ENCODE measurements around the gene SCAF8.

The SCAF8 gene

GRCh38 chr6:154732538-154733182 lies 556 bp upstream of the SCAF8 start (continued):
- TF ChIP-seq ZNF221 (tag by site-specific recombination; IDR thresholded peaks at IDR 0.05; ENCODE audit: borderline replicate concordance) = no peak
- TF ChIP-seq ZNF426 (tag by site-specific recombination; IDR thresholded peaks at IDR 0.05) = no peak

DNA sequence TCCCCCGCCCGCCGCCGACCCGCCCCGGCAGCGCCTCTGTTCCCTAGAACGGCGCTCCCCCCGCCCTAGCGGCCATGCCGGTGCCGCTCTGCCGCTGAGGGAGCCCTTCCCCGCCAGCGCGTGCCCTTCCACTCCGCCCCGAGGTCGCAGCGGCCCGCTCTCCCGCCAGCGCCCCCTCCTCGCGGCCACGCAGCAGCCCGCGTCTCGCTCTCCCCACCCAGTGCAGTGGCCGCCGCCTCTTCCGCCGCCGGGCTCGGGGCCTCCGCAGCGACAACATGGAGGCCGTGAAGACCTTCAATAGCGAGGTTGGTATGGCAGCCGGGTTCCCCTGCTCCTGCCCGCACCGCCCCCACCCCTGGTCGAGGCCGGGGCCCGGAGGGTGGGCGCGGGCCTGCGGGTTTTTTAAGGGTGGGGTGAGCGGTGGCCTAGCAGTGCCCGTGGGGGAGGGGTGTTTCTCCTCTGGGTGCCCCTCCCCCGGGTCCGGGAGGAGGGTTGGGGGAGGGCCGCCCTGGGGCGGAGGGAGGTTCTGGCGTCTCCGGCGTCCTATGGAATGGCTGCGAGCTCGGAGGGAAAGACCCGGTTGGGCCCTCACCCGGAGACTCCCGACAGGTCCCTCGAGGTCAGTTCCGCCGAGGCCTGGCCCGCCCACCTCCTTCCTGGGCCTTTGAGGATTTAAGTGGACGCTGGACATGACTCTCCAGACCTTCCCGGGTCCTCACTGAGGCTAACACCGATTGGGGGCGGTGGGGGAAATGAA lies 588 bp downstream of the SCAF8 start:
- CTCF ChIA-PET = interaction anchor here (0.6 to 2.7 kb wide), 2 partner anchors 60 to 73 kb away, joined by 4 to 10 read pairs; no protein-coding TSS in a partner anchor
- Histone ChIP-seq H3K27ac (ENCODE audit: extremely low read depth, low read depth, low read length) (peak overlapping the region; percentile 98), H3K36me3 (ENCODE audit: control insufficient read depth in 2 of 2, insufficient read depth in 1 of 2, low read length in 2 of 2) (peaks cover 4 to 5% of the 10 kb centered on the region in 2 experiments; a peak in 2 of 3 replicates), H3K9me3 (ENCODE audit: control insufficient read depth, insufficient read depth, low read depth, low read length) (no peaks in the 10 kb centered on the region), H3K4me3 (ENCODE audit: low read depth, low read length) (peak overlapping the region; percentile 94), H3K4me1 (ENCODE audit: control insufficient read depth, insufficient read depth, low read length) (peaks cover 13% of the 10 kb centered on the region)
- POLR2A ChIA-PET = interaction anchor here (0.7 to 1.3 kb wide), 4 partner anchors 12 to 72 kb away, joined by 3 to 5 read pairs (median 4); no protein-coding TSS in a partner anchor
- TF ChIP-seq, protein P1, sequence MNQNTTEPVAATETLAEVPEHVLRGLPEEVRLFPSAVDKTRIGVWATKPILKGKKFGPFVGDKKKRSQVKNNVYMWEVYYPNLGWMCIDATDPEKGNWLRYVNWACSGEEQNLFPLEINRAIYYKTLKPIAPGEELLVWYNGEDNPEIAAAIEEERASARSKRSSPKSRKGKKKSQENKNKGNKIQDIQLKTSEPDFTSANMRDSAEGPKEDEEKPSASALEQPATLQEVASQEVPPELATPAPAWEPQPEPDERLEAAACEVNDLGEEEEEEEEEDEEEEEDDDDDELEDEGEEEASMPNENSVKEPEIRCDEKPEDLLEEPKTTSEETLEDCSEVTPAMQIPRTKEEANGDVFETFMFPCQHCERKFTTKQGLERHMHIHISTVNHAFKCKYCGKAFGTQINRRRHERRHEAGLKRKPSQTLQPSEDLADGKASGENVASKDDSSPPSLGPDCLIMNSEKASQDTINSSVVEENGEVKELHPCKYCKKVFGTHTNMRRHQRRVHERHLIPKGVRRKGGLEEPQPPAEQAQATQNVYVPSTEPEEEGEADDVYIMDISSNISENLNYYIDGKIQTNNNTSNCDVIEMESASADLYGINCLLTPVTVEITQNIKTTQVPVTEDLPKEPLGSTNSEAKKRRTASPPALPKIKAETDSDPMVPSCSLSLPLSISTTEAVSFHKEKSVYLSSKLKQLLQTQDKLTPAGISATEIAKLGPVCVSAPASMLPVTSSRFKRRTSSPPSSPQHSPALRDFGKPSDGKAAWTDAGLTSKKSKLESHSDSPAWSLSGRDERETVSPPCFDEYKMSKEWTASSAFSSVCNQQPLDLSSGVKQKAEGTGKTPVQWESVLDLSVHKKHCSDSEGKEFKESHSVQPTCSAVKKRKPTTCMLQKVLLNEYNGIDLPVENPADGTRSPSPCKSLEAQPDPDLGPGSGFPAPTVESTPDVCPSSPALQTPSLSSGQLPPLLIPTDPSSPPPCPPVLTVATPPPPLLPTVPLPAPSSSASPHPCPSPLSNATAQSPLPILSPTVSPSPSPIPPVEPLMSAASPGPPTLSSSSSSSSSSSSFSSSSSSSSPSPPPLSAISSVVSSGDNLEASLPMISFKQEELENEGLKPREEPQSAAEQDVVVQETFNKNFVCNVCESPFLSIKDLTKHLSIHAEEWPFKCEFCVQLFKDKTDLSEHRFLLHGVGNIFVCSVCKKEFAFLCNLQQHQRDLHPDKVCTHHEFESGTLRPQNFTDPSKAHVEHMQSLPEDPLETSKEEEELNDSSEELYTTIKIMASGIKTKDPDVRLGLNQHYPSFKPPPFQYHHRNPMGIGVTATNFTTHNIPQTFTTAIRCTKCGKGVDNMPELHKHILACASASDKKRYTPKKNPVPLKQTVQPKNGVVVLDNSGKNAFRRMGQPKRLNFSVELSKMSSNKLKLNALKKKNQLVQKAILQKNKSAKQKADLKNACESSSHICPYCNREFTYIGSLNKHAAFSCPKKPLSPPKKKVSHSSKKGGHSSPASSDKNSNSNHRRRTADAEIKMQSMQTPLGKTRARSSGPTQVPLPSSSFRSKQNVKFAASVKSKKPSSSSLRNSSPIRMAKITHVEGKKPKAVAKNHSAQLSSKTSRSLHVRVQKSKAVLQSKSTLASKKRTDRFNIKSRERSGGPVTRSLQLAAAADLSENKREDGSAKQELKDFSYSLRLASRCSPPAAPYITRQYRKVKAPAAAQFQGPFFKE (tag by site-specific recombination; IDR thresholded peaks at IDR 0.05; ENCODE audit: borderline replicate concordance) = no peak
- TF ChIP-seq ZNF24 (tag by site-specific recombination; IDR thresholded peaks at IDR 0.05) (no peak), ZNF621 (tag by site-specific recombination; IDR thresholded peaks at IDR 0.05) (no peak), ZNF639 (tag by site-specific recombination; IDR thresholded peaks at IDR 0.05) (no peak), PATZ1 (tag by site-specific recombination; IDR thresholded peaks at IDR 0.05) (peak; percentile 95), ZNF704 (tag by site-specific recombination; IDR thresholded peaks at IDR 0.05) (no peak), ZNF747 (tag by site-specific recombination; IDR thresholded peaks at IDR 0.05) (no peak), TRIM28 (IDR thresholded peaks at IDR 0.05; ENCODE audit: borderline replicate concordance, low read length) (no peak), ZNF324 (tag by site-specific recombination; IDR thresholded peaks at IDR 0.05) (peak; percentile 81), ZNF280C (tag by site-specific recombination; IDR thresholded peaks at IDR 0.05) (no peak), ZNF302 (tag by site-specific recombination; IDR thresholded peaks at IDR 0.05; ENCODE audit: low read depth) (no peak), HOXD13 (CRISPR knock-in tag; IDR thresholded peaks at IDR 0.05; ENCODE audit: borderline replicate concordance) (no peak), ZXDB (tag by site-specific recombination; IDR thresholded peaks at IDR 0.05) (no peak; the same call in 1 of the 2 replicates), YY2 (tag by site-specific recombination; IDR thresholded peaks at IDR 0.05) (peak; percentile 30; the same call in 1 of the 2 replicates)
- TF ChIP-seq, protein P2, sequence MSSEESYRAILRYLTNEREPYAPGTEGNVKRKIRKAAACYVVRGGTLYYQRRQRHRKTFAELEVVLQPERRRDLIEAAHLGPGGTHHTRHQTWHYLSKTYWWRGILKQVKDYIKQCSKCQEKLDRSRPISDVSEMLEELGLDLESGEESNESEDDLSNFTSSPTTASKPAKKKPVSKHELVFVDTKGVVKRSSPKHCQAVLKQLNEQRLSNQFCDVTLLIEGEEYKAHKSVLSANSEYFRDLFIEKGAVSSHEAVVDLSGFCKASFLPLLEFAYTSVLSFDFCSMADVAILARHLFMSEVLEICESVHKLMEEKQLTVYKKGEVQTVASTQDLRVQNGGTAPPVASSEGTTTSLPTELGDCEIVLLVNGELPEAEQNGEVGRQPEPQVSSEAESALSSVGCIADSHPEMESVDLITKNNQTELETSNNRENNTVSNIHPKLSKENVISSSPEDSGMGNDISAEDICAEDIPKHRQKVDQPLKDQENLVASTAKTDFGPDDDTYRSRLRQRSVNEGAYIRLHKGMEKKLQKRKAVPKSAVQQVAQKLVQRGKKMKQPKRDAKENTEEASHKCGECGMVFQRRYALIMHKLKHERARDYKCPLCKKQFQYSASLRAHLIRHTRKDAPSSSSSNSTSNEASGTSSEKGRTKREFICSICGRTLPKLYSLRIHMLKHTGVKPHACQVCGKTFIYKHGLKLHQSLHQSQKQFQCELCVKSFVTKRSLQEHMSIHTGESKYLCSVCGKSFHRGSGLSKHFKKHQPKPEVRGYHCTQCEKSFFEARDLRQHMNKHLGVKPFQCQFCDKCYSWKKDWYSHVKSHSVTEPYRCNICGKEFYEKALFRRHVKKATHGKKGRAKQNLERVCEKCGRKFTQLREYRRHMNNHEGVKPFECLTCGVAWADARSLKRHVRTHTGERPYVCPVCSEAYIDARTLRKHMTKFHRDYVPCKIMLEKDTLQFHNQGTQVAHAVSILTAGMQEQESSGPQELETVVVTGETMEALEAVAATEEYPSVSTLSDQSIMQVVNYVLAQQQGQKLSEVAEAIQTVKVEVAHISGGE (tag by site-specific recombination; conservative IDR thresholded peaks at IDR 0.05; ENCODE audit: low read depth) = no peak; the same call in 1 of the 2 replicates

All from HEK293 (cell line).